Measurements from ENCODE around the gene M6PR.

DNA sequence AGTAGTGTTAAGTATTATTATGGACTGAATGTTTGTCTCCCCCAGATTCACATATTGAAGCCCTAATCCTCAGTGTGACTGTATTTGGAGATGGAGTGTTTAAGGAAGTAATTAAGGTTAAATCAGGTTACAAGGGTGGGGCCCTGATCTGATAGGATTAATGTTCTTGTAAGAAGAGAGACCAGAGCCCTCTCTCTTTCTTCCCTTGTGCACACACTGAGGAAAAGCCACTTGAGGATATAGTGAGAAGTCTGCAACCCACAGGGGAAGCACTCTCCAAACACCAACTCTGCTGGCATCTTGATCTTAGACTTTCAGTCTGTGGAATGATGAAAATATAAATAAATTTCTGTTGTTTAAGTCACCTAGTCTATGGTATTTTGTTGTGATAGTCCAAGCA, 37.7 kb upstream of the M6PR start:
- TF ChIP-seq, protein P1, sequence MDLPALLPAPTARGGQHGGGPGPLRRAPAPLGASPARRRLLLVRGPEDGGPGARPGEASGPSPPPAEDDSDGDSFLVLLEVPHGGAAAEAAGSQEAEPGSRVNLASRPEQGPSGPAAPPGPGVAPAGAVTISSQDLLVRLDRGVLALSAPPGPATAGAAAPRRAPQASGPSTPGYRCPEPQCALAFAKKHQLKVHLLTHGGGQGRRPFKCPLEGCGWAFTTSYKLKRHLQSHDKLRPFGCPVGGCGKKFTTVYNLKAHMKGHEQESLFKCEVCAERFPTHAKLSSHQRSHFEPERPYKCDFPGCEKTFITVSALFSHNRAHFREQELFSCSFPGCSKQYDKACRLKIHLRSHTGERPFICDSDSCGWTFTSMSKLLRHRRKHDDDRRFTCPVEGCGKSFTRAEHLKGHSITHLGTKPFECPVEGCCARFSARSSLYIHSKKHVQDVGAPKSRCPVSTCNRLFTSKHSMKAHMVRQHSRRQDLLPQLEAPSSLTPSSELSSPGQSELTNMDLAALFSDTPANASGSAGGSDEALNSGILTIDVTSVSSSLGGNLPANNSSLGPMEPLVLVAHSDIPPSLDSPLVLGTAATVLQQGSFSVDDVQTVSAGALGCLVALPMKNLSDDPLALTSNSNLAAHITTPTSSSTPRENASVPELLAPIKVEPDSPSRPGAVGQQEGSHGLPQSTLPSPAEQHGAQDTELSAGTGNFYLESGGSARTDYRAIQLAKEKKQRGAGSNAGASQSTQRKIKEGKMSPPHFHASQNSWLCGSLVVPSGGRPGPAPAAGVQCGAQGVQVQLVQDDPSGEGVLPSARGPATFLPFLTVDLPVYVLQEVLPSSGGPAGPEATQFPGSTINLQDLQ (CRISPR knock-in tag; IDR thresholded peaks at IDR 0.05), result no peak
- TF ChIP-seq, protein P2, sequence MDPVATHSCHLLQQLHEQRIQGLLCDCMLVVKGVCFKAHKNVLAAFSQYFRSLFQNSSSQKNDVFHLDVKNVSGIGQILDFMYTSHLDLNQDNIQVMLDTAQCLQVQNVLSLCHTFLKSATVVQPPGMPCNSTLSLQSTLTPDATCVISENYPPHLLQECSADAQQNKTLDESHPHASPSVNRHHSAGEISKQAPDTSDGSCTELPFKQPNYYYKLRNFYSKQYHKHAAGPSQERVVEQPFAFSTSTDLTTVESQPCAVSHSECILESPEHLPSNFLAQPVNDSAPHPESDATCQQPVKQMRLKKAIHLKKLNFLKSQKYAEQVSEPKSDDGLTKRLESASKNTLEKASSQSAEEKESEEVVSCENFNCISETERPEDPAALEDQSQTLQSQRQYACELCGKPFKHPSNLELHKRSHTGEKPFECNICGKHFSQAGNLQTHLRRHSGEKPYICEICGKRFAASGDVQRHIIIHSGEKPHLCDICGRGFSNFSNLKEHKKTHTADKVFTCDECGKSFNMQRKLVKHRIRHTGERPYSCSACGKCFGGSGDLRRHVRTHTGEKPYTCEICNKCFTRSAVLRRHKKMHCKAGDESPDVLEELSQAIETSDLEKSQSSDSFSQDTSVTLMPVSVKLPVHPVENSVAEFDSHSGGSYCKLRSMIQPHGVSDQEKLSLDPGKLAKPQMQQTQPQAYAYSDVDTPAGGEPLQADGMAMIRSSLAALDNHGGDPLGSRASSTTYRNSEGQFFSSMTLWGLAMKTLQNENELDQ (CRISPR knock-in tag; IDR thresholded peaks at IDR 0.05; ENCODE audit: borderline replicate concordance), result no peak
- no peak for TF ChIP-seq ZZZ3 (CRISPR knock-in tag; IDR thresholded peaks at IDR 0.05; ENCODE audit: borderline replicate concordance)
- TF ChIP-seq POLR2G (IDR thresholded peaks at IDR 0.05; ENCODE audit: low read depth, low read length), result no peak
- TF ChIP-seq, protein P3, sequence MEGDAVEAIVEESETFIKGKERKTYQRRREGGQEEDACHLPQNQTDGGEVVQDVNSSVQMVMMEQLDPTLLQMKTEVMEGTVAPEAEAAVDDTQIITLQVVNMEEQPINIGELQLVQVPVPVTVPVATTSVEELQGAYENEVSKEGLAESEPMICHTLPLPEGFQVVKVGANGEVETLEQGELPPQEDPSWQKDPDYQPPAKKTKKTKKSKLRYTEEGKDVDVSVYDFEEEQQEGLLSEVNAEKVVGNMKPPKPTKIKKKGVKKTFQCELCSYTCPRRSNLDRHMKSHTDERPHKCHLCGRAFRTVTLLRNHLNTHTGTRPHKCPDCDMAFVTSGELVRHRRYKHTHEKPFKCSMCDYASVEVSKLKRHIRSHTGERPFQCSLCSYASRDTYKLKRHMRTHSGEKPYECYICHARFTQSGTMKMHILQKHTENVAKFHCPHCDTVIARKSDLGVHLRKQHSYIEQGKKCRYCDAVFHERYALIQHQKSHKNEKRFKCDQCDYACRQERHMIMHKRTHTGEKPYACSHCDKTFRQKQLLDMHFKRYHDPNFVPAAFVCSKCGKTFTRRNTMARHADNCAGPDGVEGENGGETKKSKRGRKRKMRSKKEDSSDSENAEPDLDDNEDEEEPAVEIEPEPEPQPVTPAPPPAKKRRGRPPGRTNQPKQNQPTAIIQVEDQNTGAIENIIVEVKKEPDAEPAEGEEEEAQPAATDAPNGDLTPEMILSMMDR (CRISPR knock-in tag; IDR thresholded peaks at IDR 0.05), result no peak
- TF ChIP-seq, protein P4, sequence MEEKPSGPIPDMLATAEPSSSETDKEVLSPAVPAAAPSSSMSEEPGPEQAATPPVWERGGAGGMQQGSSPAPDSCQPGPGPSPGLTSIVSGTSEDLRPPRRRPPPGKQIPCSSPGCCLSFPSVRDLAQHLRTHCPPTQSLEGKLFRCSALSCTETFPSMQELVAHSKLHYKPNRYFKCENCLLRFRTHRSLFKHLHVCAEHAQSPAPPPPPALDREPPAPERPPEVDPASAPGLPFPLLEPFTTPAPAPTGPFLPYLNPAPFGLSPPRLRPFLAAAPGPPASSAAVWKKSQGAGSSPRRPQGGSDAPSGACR (CRISPR knock-in tag; IDR thresholded peaks at IDR 0.05), result no peak
- TF ChIP-seq, protein P5, sequence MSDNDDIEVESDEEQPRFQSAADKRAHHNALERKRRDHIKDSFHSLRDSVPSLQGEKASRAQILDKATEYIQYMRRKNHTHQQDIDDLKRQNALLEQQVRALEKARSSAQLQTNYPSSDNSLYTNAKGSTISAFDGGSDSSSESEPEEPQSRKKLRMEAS (IDR thresholded peaks at IDR 0.05), result no peak
- no peak for TF ChIP-seq ZNF781 (CRISPR knock-in tag; IDR thresholded peaks at IDR 0.05; ENCODE audit: borderline replicate concordance, not compliant biosample characterization)
- no peak for TF ChIP-seq SIN3B (IDR thresholded peaks at IDR 0.05; ENCODE audit: low read length)
- no peak for TF ChIP-seq RNF2 (conservative IDR thresholded peaks at IDR 0.05; ENCODE audit: low read depth)
- no peak for TF ChIP-seq MAZ (IDR thresholded peaks at IDR 0.05; ENCODE audit: borderline replicate concordance, low read depth, low read length)
- no peak for TF ChIP-seq MAZ (CRISPR knock-in tag; IDR thresholded peaks at IDR 0.05; ENCODE audit: low read depth)
- no peak for TF ChIP-seq ZNF367 (CRISPR knock-in tag; IDR thresholded peaks at IDR 0.05; ENCODE audit: borderline replicate concordance)
- no peak for TF ChIP-seq EZH2 (conservative IDR thresholded peaks at IDR 0.05; ENCODE audit: low read depth, low read length)
- TF ChIP-seq FOXM1 (CRISPR knock-in tag; IDR thresholded peaks at IDR 0.05), result no peak

Data from HepG2 (cell line).